GM21528 (cell line): ENCODE data around the gene FN3K.
"Not testable (repeated sequence)": the region's sequence is repeated elsewhere in the genome, so short reads cannot be mapped to it uniquely, and the experiment has no call there.

Source experiments
- ATAC-seq: cut with Tn5 transposase; IDR thresholded peaks from one replicate; pipeline ENCODE4 v1.9.1; 2021; ENCODE audit warnings: mild to moderate bottlenecking, moderate library complexity; ENCODE audit not compliant: unreplicated experiment, low FRiP score

The FN3K gene

DNA sequence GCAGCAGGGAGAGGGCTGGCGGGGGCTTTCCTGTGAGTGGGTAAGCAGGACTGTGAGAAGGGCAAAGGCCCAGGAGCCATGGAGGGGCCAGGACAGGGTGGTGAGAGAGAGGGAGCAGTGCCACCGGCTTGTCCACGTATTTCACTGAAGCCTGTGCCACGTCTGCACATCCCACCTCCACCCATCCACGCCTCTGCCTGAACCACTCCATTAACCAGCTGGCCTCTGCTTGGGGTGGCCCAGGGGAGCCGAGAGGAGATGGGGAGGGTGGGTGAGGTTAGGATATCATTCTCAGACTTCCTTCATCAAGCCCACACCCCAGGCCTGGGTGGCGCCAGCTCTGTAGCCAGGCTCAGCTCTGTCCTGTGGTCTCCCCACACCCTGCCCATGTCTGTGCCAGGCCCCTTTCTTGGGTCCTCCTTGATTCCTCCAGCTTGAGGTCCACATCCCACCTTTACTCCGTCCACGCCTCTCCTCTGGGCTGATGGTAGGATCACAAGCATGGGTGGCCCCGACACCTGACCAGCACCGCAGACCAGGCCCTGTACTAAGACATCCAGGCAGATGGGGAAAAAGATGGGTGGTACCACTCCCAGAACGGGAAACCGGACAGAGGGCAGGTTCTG, 3.2 kb upstream of the FN3K start:
- no peak for ATAC-seq

DNA sequence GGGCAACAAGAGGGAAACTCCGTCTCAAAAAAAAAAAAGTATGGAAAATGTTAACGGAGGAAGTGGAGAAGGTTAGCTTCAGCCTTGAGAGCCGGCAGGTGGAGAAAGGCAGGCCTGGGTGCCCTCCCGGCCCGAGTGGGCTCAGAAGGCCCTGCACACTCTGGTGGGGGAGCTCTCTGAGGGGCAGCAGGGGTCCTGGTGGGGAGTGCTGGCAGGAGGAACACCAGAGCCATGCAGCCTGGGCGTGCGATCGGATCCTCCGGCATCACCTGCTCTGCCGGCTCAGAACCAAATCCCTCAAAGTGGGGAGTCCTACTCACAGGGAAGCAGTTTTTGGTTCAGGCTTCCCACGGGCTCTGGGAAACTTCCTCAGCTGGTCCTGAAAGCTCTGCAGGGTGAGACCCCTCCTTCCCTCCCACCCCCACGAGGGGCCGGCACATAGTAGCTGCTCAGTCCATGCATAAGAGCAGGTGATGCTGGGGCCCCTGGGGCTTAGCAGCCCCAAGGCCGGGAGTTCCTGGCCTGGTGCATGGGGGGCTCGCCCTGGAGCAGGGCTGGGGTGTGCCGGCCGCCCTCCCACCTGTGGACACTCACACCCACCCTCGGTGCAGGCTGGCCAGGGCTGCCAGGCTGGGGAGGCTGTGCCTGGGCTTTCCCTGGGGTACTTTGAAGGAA, 1.2 kb downstream of the FN3K start:
- ATAC-seq, result no peak

- ATAC-seq, result no peak
Observed at GRCh38 chr17:82737967-82738877, 2.8 kb downstream of the FN3K start.

DNA sequence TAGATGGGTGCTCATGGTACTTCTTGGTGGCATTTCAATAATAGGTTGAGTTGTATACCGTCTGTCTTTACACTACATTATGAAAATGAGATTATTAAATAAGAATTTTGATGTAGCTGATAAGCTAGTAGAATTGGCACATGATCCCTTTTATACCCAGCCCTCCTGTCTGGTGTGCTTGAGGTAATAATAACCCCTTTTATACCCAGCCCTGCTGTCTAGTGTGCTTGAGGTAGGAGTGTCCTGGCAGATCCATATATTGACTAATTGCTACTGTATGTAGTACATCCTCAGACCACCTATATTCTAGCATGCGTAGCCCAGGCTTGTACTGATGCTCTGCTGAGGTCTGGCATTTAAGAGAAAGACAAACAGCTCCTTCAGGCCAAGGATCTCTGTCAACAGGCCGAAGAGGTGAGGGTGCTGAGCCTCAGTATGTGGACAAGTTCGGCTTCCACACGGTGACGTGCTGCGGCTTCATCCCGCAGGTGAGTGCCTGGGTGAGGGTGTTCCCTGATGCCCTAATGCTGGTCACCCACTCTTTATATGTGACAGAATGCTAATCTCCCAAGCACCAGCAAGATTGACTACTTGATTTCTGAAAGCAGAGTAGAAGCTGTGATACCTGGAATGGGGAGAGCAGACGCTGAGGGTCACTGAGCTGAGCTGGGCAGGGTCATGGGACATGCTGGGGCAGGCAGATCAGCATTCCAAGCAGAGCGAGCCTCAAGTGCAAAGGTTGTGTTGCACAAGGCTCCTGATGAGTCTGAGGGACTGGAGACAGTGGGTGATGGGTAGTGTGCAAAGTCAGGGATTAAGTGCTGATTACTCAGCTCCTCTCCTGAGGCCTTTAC, 5.7 kb downstream of the FN3K start:
- no peak for ATAC-seq

DNA sequence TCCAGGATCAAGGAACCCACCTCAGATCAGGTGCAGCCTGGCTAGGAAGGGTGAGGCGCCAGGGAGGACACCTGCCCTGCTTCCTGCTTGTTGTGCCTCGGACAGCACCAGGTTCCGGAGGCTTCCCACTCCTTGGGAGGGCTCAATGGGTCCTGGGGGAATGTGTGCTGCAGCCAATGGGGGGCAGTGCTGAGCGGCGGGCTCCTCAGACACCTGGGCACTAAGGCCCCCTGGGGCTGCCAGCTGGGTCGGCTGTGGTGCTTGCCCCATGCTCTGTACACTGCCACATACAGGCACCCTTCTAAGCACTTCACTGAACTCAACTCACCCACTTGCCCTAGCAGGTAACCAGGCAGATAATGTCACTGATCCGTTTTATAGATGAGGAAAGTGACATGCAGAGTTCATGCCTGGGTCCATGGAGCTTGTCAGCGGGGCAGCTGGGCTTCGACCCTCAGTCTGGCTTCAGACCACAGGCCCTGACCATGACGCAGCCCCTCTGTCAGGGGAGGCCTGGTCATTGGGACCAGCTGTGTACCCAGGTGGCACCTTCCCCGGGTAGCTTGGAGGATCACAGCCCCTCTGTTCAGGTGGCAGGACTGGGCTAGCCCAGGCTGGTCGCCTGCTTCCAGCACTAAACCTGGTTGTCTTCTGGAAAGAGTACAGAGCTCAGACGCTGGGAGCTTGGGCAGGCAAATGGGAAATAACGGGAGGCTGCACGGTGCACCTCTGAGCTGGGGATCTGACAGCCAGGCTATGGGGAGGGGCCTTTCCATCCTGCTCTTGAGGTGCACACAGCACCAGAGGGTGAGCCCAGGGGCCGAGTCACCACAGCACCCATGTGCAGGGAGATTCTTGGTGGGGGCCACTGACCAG, 8.2 kb downstream of the FN3K start:
- ATAC-seq, result no peak

DNA sequence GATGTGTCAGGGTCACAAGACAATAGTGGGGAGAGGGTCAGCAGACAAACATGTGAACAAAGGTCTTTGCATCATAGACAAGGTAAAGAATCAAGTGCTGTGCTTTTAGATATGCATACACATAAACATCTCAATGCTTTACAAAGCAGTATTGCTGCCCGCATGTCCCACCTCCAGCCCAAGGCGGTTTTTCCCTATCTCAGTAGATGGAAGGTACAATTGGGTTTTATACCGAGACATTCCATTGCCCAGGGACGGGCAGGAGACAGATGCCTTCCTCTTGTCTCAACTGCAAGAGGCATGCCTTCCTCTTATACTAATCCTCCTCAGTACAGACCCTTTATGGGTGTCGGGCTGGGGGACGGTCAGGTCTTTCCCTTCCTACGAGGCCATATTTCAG, 9.3 kb downstream of the FN3K start:
- ATAC-seq, result not testable (repeated sequence)

DNA sequence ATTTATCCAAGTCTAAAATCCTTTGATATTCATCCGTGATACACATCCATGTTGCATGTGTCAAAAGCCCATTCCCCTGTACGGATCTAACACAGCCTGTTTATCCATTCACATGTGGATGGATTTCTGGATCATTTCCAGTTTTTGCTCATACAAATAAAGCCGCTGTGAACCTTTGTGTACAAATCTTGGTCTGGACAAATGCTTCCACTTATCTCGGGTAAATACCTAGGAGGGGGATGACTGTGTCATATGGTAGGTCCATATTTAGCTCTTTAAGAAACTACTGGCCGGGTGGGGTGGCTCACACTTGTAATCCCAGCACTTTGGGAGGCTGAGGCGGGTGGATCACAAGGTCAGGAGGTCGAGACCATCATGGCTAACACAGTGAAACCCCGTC, 10.1 kb downstream of the FN3K start:
- ATAC-seq, result no peak

GRCh38 chr17:82748756-82749155, 13.3 kb downstream of the FN3K start:
- ATAC-seq, result no peak

GRCh38 chr17:82750241-82750908, 15.0 kb downstream of the FN3K start:
- ATAC-seq, result no peak

- ATAC-seq, result no peak
Observed at GRCh38 chr17:82751171-82751570, 15.8 kb downstream of the FN3K start.

- peak; percentile 75 for ATAC-seq
Observed at GRCh38 chr17:82751571-82752370, 16.4 kb downstream of the FN3K start, which contains the start of gene TBCD. TSS of gene TBCD (plus strand) at chr17:82752065. CDS start at chr17:82752194, 129 bp downstream.

DNA sequence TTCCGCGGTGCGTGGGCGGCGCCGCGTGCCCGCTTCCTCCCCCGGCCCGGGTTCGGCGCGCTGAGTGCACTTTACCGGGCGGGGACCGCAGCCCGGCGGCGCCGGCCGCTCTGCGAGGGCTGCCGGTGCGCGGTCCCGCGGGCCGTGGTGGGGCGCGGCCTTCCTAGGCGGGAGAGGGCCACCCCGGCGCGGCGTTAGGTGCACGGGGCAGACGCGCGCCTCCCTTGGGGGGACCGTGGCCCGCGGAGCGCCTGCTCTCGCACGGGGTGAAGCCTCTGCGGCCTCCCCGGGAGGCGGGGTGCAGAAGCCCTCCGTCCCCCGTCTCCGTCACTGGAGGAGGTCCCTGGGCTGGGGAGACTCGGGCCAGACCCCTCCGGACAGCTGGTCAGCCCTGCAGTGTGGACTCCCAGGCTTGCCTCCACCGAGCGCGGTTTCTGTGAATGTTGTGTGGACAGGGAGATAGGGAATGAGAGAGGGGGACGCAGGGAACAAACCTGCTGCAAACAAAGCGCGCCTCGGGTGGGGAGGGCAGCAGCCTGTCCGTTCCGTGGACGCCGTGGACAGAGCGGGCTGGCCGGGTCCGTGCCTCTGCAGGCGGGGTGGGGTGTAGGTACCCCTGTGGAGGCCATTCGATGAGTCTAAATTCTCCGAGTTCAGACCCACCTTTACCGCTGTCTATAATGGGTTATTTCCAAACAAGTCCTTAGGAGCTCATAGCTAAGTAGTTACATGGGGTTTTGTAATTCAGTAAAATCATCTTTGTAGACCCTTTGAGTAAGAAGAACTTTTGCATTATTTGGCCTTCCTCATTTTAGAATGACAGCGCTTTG, 17.2 kb downstream of the FN3K start:
- ATAC-seq, result peak; percentile 20

DNA sequence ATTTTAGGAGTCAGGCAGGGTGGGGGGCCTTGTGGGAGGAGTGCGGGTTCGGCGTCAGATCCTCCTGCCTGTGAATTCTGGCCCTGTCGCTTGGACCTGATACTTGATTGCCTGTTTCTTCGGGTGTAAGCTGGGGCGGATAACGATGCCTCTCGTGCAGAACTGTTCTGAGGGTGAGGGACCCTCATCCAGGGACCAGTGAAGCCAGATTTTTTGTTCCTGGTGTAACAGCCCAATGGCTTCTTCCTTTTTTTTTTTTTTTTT, 17.7 kb downstream of the FN3K start:
- no peak for ATAC-seq

DNA sequence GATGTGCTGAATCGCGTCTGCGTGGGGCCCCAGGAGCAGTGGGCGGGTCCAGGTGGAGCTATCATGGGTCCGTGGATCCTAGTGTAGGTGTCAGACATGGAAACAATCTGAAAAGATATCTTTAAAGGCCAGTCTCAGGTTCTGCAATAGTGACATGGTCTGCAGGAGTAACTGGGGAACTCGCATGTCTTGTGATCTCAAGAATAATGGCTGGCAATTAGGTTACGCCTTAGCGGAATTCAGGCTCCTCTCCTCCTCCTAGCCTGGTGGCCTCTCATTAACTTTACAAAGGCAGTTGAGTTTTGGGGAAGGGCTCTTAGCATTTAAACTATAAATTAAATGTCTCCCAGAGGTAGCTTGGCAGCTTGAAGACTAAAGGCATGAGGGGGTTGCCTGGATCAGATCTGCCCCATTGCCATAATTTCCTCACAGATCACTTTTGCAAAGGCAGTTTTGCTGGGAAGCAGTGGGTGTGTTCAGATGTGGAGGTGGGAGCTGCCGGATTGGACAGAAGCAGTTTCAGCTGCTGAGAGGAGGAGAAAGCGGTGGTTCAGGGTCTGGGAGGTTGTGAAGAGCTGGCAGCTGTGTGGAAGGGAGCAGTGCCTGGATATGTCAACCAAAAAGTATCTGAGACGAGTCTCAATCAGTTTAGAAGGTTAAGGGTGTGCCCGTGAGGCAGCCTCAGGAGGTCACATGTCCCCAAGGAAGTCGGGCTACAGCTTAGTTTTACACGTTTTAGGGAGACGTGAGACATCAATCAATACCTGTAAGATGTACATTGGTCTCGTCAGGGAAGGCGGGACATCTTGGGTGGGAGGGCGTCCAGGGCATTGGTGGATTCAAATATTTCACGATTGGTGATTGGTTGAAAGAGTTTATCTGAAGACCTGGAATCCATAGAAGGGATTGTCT, 19.1 kb downstream of the FN3K start:
- ATAC-seq, result no peak

DNA sequence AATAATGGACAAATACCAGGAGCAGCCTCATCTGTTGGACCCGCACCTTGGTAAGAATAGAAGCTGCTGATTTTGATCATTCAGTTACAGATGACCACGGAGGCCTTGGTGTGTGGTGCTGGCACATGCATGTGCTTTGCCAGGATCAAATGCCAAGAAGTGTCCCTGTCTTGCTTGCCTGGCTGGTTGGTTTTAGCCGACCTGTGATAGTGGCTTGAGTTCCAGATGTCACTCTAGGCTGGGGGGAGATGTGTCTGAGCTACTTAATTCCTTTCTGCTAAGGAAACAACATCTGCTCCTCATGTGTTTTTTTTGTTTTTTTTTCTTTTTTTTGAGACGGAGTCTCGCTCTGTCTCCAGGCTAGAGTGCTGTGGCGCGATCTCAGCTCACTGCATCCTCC, 20.8 kb downstream of the FN3K start:
- no peak for ATAC-seq

GRCh38 chr17:82765371-82765770, 30.0 kb downstream of the FN3K start:
- ATAC-seq, result no peak
